ENCODE data around the gene ABCC2. TPM values are rescaled to one million over a fixed set of nuclear protein-coding genes. Genes with fewer than 3 reads are reported as not detected.

The ABCC2 gene
- total and polyA plus RNA-seq, 12 donors: 0.05 to 1.0 (median 0.30) TPM

DNA sequence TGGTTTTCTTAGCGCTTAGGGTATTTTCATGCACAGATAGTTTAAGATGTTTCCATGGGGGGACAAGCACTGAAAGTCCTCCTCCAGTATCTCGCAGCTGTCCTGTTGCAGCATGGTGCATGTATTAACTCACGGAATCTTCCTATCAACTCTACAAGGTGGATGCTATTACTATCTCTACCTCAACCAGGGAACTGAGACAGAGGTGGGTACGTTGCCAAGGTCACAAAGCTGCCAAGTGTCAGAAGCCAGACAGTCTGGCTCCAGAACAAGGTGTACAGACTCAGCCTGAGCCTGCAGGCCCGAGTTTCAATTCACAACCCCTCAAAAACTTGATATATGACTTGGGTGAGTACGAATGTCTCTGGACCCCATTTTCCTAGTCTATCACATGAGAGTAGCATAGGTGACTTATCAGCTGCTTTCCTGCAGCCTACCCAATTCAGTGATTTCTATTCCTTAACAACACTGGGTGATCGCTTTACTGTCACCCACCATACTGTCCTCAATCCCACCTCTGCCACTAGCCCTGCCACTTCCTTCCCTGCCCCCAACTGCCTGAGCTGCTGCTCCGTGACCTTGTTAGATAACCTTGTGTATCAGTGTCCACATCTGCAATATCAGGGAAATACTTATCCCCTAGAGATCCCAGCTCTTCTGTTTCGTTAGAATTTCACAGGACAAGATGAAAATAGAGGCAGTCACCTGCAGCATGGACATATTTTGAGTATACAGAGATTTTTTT is 92.1 kb downstream of the ABCC2 start:
- TF ChIP-seq, protein P1, sequence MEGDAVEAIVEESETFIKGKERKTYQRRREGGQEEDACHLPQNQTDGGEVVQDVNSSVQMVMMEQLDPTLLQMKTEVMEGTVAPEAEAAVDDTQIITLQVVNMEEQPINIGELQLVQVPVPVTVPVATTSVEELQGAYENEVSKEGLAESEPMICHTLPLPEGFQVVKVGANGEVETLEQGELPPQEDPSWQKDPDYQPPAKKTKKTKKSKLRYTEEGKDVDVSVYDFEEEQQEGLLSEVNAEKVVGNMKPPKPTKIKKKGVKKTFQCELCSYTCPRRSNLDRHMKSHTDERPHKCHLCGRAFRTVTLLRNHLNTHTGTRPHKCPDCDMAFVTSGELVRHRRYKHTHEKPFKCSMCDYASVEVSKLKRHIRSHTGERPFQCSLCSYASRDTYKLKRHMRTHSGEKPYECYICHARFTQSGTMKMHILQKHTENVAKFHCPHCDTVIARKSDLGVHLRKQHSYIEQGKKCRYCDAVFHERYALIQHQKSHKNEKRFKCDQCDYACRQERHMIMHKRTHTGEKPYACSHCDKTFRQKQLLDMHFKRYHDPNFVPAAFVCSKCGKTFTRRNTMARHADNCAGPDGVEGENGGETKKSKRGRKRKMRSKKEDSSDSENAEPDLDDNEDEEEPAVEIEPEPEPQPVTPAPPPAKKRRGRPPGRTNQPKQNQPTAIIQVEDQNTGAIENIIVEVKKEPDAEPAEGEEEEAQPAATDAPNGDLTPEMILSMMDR (IDR thresholded peaks at IDR 0.05): no peak
- no peak overlapping the region for H3K4me3 ChIP-seq
- ATAC-seq (peak in 2 of 8 donors; percentile 46 to 47), DNase-seq (no peak)
- H3K27ac ChIP-seq: no peak overlapping the region
- peaks cover 0 to 4% (median 0%) of the 10 kb centered on the region in 7 donors for H3K27me3 ChIP-seq
- peaks cover 0 to 49% (median 20%) of the 10 kb centered on the region in 9 donors for H3K36me3 ChIP-seq
- peaks cover 0 to 7% (median 0%) of the 10 kb centered on the region in 9 donors for H3K4me1 ChIP-seq
- WGBS, 2 donors: 65 to 68% methylated on average over 9 of the region's 9 CpGs
- no peaks in the 10 kb centered on the region for H3K9me3 ChIP-seq
- intact Hi-C loops (cut with DNase I): no loop called here

DNA sequence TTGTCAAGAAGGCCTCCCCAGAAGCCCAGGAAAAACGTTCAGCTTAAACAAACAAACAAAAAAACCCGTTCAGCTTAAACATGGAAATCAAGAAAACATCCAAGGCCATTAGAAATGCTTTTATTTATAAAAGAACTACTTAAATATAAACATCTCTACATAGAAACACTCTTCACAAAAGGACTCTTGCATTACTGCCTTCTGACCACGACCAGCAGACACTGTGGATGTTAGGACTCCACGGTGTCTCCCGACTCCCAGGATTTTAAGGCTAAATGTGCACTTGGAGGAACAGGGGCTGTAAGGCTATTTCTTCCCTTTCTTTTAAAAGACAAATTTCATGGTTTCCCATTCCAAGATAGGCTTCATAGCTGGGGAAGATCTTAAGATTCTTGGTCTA is 93.0 kb downstream of the ABCC2 start:
- WGBS, 2 donors: 88 to 91% methylated on average over 5 of the region's 5 CpGs
- Histone ChIP-seq H3K36me3 (peaks cover 0 to 58% (median 29%) of the 10 kb centered on the region in 9 donors), H3K4me3 (no peak overlapping the region), H3K27me3 (no peaks in the 10 kb centered on the region), H3K27ac (no peak overlapping the region), H3K9me3 (no peaks in the 10 kb centered on the region), H3K4me1 (peaks cover 0 to 8% (median 0%) of the 10 kb centered on the region in 9 donors)
- TF ChIP-seq, protein P1 (IDR thresholded peaks at IDR 0.05): no peak
- no peak for ATAC-seq
- DNase-seq: no peak
- intact Hi-C loops (cut with DNase I): no loop called here

DNA sequence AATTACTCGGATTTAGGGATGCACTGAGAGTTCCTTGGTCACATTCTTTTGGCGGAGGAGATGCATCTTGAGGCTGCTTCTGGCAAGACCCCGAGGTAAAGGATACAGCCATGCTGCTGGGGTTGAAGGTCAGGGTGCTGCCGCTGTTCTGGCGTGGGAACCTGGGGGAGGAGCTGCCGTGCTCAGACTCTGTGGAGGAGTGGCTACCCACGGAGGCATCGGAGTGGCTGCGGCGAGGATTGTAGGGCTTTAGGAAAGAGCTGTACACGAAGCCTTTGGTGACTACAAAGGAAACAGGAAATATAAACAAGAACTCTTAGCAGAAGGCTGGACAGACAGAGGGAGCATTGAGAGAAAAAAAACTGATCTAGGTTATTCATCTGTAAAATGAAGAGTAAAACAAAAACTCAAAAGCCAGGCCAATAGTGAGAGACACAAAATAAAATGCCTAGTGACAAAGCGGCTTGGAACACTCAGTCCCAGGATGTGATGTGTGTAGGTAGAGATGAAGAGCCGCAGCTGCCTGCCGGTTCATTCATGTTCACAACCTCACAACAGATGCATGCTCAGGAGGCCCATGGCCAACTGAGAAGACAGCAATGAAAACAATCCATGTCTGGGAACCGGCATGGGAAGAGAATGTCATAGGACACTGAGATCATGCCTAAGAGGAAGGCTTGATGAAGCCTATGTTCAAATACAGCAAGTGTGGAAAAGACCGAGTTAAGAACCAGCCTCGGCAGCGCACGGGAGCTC is 97.8 kb downstream of the ABCC2 start:
- ATAC-seq (peak in 7 of 8 donors; percentile 57 to 84 (median 64)), DNase-seq (peak; percentile 44 to 45)
- TF ChIP-seq, protein P1 (IDR thresholded peaks at IDR 0.05): no peak
- H3K9me3 ChIP-seq: no peaks in the 10 kb centered on the region
- H3K4me1 ChIP-seq: peaks cover 0 to 12% (median 0%) of the 10 kb centered on the region in 9 donors
- no peaks in the 10 kb centered on the region for H3K27me3 ChIP-seq
- 69 to 76% methylated on average over 19 of the region's 19 CpGs for WGBS, 2 donors
- H3K4me3 ChIP-seq: no peak overlapping the region
- peaks cover 0 to 100% (median 70%) of the 10 kb centered on the region in 9 donors for H3K36me3 ChIP-seq
- intact Hi-C loops (cut with DNase I): no loop called here
- H3K27ac ChIP-seq: peak overlapping the region in 6 of 10 donors; percentile 3 to 61 (median 51)

DNA sequence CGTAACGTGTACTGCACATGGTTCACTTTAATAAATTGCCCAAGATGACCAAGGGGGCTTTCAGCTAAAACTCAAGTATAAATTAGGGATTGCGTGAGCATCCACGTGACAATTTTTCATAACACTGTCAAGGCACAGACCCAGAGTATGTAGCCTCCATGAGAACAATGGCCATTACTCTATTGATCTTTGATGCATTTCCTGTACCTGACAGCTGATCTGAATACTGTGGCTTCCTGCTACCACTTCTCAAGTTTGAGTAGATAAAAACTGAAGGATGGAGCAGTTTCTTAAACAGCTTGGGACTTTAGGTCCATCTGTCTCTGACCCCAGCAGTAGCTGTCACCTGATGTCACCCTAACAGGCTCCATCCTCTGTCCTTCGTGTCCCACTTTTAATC is 98.9 kb downstream of the ABCC2 start:
- intact Hi-C loops (cut with DNase I): no loop called here
- H3K4me3 ChIP-seq: no peak overlapping the region
- H3K9me3 ChIP-seq: no peaks in the 10 kb centered on the region
- TF ChIP-seq, protein P1 (IDR thresholded peaks at IDR 0.05): no peak
- H3K4me1 ChIP-seq: peaks cover 0 to 12% (median 0%) of the 10 kb centered on the region in 9 donors
- no peaks in the 10 kb centered on the region for H3K27me3 ChIP-seq
- no peak for DNase-seq
- 92 to 93% methylated on average over 5 of the region's 5 CpGs for WGBS, 2 donors
- H3K36me3 ChIP-seq: peaks cover 0 to 100% (median 67%) of the 10 kb centered on the region in 9 donors
- no peak for ATAC-seq
- no peak overlapping the region for H3K27ac ChIP-seq
